HG02938 (cell line): ENCODE data around the gene GRPEL2.

Experiments used
- ATAC-seq: cut with Tn5 transposase; IDR thresholded peaks from one replicate; pipeline ENCODE4 v1.9.1; 2021; ENCODE audit warnings: mild to moderate bottlenecking, moderate library complexity; ENCODE audit not compliant: unreplicated experiment

Gene GRPEL2, protein sequence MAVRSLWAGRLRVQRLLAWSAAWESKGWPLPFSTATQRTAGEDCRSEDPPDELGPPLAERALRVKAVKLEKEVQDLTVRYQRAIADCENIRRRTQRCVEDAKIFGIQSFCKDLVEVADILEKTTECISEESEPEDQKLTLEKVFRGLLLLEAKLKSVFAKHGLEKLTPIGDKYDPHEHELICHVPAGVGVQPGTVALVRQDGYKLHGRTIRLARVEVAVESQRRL

DNA sequence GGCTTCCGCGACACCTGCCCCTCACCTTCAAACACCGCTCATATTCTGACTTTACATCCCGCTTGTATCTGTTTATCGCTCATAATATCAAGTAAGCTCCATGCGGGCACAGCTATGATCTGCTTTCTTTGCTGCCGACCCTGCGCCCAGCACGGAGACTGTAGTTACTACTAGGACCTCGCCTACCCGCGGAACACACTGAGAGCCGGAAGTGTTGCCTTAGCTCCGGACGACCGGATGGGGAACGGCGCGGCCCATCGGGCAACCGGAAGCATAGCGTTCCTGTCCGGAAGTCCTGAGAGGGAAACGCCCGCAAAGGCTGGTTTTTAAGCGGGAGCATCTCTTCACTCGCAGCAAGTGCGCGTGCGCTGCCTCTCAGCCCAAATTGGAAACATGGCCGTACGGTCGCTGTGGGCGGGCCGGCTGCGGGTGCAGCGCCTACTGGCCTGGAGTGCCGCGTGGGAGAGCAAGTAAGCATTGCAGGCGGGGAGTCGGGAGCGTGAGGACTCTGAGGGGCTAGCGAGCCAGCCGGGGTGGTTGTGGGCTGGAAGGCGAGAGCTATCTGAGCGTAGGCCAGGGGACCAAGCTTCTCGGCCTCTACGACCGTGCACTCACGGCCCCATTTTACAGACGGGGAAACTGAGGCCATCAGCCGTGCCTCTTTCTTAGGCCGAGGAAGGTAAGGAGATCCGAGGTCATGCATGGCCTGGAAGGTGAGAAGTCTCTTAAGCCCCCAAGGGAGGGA, at the start of gene GRPEL2:
TSS of gene GRPEL2 (plus strand) at position 353 of the 745 bp plus-strand sequence. CDS start at position 394, 41 bp downstream.
- peak; percentile 93 for ATAC-seq

DNA sequence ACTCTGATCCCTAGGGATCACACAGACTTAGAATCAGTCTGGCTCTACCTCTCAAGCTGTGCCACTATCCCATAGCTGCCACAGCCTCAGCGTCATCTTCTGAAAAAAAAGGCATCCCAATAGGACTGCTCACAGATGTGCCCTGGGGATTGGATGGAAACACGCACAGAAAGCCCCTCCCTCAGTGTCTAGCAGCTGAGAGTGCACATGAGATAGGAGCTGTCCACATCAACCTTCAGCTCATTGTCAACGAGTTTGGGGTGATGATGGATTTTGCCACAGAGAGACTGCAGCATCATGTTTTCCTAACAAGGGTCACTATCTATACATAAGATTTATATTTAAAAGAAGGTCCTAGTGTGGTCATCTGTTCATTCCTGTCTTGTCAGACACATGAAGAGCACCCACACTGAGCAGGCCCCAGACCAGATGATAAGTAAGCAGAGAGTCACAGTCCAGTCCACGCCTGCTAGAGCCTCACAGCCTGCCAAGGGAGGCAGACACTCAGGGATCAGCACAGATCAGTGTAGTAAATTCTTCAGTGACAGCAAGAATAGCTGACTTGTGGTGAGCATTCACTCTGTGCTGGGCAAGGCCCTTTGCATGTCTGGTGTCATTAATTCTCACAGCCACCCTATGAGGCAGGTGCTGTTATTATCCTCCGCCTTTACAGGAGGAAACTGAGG, 47.8 kb upstream of the GRPEL2 start:
- no peak for ATAC-seq

DNA sequence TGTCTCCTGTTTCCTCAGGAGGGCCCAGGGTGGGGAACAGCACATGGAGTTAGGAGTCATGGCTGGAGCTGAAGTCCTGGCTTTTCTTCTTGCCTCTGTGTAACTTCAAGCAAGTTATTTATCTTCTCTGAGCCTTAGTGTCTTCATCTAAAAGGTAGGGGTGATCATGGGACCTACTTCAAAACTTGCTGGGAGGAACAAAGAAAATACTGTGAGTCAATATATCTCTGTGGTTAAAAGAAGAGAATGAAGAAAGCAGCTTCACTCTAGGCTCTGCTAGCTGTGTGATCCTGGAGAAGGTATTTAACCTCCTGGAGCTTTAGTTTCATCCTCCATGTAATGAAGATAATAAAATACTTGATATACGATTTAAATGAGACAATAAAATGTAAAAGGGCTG, 47.1 kb upstream of the GRPEL2 start:
- no peak for ATAC-seq

DNA sequence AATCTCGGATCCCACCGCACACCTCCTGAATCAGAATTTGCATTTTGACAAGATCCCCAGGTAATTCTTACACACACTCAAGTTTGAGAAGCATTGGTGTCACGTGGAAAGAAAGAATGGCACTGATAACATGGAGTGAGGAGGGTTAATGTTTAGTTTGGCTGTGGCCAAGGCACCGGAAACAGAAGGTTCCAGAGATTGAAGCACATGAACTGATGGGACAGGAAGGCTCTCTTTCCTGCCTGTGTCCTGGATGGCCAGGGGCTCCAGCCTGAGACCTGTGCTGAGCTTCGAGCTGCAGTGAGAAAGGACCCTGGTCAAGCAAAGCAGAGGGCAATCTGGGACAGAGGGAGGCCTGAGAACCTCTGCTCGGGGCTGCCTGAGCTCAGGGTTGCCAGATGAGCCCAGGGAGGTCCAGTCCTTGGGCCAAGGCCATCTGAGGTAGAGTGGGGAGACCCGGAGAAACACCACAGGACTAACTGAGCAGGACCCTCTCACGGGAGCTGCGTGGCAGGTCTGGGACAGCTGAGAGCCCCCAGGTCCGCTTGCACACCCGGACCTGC, 46.4 kb upstream of the GRPEL2 start:
- no peak for ATAC-seq

DNA sequence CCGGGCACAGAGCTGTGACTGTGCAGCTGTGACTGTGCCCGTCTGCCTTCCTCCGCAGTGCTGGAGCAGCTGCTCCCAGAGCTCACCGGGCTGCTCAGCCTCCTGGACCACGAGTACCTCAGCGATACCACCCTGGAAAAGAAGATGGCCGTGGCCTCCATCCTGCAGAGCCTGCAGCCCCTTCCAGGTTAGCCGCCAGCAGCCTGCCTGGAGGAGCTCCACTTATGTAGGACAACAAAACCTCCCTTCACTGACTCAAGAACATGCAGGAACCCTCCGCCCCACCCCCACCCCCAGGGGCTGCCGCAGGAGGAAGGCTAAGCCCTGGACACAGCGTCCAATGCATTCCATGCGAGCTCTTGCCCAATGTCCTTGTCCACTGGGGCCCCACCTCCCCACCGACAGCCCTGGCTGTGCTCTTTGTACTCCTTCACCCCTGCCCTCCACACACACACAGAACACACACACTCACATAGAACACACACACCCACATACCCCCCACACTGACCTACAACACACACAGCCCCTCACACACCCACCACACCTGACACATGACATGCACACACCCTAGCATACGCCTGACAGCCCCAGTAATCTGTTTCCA, 45.7 kb upstream of the GRPEL2 start:
- ATAC-seq, result no peak

DNA sequence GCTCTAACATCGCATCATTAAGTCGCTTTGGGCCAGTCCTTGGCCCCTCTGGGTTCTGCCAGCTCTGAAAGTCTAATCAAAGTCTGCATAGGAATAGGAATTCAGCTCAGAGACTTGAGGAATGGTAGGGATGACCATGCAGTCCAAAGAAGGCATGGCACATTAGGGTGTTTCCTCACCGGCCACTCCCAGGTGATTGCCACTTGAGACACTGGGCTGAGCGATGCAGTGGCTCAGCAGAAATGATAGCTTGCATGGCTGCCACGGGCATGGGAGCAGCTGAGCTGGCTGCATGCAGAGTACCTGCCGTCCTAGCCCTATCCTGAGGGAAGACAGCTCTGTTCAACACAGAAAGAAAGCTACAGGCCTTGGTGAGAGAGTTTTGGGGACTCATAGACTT, 44.9 kb upstream of the GRPEL2 start:
- ATAC-seq, result no peak

DNA sequence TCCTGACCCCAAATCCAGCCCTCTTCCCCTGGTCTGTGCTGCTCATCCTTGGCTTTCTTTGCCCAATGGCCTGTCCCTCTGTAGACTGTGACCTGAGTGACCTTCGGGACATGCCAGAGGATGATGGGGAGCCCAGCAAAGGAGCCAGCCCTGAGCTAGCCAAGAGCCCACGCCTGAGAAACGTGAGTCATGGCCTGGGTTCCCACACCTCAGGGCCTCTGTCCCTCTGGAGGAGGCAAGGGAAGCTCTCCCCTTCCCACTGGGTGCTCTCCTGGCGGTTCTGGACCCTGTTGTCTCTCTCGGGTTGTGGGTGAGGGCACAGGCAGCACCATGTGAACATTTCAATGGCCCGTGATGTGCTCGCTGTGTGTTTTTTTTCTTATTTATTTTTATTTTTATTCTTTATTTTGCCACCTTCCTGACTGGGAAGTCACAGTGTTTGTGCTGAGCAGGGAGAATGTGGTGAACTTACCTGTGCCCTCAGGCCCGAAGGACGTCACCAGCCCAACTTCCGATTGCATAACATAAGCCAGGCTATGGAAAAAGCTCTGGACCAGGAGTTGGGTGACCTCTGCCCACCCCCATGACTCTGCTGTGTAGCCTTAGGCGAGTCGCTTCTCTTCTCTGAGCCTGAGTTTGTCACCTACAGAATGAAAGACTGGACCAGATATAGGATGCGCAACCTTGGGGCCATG, 44.1 kb upstream of the GRPEL2 start:
- ATAC-seq, result no peak

DNA sequence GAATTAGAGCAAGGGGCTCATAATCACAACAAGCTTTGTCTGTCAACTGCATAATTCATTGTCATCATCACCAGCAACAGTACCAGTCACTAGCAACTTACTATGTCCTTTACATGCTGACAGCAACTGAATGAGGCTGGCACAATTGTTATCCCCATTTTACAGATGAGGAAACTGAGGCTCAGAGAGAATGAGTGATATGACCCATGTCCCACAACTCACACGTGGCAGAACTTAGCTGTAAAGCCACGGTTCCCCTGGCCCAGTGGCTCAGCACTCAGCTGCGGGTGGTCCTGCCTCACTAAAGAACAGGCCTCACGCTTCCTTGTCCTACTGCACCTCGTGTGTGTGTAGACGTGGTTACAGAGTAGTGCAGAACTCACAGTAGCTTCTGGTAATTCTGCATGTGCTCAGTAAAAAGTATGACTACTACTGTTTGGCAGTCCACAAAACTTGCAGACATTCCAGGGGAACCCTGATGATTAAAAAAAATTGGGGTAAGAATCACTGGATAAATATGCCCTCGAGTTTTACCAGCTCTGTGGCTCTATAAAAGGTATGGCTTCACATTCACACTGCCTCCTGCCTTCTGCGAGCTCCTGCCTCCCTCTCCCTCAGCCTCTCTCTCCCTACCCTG, 43.4 kb upstream of the GRPEL2 start:
- no peak for ATAC-seq

DNA sequence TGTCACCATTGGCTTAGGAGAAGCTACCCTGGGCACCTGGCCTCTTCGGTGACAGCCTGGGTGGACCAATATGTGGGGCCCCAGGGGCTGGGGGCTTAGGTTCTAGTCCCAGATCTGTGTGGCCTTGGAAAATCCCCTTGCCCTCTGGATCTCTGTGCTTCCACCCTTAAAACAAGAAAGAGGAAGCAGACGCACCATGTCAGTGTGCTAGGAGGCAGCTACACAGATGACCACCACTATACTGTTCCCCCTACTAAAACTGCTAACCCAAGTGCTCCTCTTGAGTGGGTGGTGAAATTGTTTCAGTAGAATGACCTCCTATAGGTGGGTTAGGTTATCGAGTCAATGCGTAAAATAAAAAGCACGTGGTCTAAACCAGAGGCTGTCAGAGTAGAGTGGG, 42.7 kb upstream of the GRPEL2 start:
- ATAC-seq, result no peak

DNA sequence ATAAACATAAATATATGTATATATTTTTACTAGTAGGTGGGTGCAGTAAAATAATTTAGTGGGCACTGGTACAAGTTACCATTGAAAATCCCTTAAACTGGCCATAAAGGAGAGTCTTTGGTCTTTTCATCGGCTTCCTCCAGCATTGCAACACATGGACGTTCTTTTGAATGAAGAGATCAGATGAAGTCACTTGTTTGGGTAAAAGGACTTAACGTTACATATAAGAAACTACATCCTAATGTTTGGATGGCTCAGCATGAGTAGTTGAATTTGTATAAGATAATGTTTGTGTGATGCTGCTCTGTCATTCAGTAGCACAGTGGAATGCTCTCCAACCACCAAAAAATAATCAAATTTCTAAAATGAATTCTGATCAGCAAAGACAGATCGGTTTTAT, 42.1 kb upstream of the GRPEL2 start:
- ATAC-seq, result no peak

DNA sequence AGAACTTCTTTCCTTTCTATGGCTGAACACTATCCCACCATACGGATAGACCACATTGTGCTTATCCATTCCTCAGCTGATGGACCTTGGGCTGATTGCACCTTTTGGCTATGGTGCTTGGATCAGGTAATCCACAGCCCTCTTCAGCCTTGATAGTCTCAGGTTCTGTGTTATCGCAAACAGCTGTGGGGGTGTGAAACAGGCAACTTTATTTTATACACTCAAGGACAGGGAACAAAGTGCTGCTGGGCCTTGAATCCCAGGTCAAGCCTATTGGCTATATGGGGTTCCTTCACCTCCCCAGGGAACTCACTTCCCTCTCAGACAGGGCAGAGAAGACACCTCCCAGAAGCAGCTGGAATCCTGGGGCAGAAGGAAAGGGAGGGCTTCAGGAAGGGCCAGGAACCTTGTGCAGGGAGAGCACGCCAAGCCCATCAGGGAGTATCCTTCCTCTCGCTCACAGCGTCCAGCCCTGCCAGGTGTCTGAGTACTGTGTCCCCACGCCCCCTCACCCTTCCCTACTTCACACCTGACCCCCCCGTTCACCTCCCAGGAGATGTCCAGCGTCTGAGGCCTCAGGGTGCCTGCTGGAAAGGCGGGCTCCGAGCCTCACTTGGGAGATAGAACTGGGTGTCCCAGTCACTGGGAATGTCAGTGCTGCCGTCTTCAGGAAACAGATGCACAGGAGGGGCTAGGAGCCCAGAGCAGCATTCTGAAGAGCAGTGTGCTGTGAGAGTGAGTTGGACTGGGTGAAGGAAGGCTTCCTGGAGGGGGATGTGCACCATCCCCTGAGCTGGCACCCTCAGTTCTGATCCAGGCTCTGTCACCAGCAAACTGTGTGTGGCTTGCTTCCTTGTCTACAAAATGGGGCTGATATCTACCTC, 40.9 kb upstream of the GRPEL2 start:
- no peak for ATAC-seq

DNA sequence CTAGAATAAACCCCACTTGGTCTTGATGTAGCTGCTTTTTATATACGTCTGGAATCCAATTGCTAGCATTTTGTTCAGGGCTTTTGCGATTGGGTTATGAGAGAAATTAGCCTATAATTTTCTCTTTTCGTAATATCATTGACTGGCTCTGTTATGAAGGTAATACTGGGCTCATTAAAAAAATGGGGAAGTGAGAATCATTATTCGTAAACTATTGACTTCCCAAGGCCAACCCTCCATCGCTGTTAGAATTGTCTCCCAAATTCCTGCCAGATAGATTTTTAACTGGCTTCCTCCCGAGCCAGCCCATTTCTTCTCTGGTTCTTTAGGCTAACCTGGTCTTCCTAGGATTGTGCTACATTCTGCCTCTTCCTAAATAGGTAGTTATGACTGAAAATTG, 35.9 kb upstream of the GRPEL2 start:
- ATAC-seq, result no peak

DNA sequence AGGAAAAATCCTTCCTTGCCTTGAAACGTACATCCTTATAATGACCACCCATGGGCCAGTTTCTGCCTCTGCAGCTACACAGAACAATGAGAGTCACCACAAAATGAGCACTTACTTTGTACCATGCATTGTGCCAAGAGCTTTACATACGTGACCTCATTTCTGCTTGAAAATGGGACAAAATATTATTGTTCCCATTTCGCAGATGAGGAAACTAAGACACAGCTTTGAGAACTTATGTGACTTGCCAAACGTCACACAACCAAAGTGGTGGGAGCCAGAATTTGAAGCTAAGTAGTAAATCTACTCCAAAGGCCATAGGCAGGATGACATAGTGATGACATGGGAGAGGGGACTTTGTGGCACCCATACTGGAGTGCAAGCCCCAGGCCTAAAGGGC, 34.8 kb upstream of the GRPEL2 start:
- ATAC-seq, result no peak

DNA sequence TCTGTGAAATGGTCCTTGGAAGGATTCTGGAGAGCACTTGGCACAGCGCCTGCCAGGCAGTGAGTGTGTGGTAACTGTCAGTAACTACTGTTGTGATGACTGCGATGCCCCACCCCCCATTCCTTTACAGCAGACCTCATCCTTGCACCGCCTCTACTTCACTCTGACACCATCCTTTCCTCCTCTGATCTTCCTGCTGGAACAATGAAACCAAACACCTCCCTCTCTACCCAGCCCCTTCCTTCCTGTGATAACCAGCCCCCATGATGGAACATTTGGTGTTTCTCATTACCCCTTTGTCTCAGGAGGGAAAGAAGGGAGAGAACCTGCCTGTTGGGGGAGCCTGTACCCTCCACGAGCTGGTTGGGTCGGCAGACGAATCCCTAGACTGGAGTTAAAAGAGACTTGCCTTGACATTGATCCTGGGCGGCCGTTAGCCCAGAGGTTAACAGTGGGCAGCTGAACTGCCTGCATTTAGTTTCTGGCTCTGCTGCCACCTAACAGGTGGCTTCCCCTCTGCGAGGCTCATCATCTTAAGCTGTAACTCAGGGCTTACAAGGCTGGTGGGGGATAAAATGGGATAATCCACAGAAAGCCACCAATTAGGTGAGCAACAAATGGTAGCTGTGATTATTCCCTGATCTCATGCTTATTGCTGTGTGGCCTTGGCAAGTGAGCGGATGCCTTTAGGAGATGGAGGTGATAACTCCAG, 34.2 kb upstream of the GRPEL2 start:
- no peak for ATAC-seq

DNA sequence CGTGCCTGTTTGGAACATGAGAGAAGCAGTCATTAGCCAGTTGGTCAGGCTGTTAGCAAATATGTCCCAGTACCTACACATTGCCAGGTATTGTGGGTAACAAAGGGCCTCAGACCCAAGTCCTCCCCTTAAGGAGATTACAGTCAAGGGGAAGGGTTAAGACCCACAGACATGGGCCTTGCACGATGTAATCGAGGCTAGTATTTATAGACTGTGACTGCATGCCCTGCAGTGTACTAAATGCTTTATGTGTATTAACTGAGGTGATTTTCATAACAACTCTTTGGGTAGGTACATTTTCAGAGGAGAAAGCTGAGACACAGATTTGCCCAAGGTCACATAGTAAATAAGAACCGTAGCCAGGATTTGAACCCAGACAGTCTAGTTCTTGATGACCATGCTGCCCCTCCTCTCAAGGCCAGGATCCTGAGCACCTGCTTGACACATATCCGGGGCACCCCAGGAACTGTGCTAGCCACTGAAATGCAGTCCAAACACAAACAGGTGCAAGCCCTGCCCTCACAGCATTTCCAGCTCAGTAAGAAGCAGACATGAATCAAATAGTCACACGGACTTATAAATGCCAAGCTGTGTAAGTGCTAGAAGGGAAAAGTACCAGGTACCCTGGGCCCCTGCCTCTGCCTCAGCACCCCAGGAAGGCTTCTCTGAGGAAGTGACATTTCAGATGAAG, 32.0 kb upstream of the GRPEL2 start:
- ATAC-seq, result no peak

DNA sequence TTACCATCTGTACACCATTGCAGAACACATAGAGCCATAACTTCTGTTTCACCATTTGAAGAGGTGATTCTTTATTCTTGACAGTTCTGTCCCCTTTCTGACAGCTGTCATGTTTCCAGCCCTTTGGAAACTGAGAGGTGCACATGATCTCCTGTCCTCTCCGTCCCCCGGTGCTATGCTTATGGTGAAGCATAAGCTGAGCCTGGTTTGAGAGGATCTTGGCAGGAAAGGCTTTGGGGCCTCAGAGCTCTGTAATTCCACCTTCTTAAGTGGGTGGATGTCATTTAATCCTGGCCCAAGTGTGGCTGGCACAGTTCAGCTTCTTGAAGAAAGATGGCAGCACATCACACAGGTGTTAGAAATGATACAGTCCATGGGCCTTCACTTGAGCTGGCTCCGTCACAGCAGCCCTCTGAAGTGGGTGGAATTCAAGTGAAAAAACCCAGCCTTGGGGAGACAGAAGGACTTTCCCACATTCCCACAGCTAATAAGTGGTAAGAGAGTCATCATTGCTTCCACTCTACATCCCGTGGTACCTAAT, 30.7 kb upstream of the GRPEL2 start:
- no peak for ATAC-seq

DNA sequence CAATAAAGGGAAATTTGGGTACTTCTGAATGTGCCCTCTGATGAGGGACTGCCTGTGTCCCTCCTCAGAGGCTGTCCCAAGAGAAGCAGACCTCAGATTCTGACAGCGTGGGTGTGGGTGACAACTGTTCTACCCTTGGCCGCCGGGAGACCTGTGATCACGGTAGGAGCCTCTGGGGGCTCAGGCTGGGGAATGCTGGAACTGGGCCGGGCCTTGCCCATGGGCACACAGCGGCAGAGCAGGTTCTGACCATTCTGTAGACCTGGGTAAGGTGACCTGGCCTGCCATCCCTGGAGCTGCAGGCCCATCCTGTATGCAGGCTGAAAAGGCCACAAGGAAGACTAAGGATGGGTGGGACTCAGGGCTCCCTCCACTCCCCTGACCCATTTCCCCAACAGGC, 29.5 kb upstream of the GRPEL2 start:
- no peak for ATAC-seq
